ENCODE data around the gene SOX8.
A peak's percentile ranks its signal among the peaks of the same experiment; 100 is the strongest.
"Not testable (repeated sequence)": the region's sequence is repeated elsewhere in the genome, so short reads cannot be mapped to it uniquely, and the experiment has no call there.

Gene SOX8

DNA sequence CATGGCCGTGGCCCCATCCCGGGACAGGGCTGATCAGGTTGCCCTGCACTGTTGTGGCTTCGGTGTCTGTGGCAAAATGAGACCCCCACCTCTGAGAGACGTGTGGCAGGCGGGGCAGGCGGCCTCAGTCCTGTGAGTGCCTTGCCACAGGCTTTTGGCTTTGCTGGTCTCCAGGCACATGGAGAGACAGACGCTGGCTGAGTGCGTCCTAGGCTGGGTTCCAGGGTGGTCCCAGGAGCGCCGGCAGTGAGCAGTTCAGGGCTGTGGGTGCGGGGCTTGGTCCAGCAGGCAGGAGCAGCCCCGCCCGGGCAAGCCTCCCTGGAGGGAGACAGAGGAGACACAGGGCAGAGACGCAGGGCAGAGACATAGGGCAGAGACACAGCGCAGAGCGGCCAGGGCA lies 29.2 kb downstream of the SOX8 start:
- DNase-seq: no peak

DNA sequence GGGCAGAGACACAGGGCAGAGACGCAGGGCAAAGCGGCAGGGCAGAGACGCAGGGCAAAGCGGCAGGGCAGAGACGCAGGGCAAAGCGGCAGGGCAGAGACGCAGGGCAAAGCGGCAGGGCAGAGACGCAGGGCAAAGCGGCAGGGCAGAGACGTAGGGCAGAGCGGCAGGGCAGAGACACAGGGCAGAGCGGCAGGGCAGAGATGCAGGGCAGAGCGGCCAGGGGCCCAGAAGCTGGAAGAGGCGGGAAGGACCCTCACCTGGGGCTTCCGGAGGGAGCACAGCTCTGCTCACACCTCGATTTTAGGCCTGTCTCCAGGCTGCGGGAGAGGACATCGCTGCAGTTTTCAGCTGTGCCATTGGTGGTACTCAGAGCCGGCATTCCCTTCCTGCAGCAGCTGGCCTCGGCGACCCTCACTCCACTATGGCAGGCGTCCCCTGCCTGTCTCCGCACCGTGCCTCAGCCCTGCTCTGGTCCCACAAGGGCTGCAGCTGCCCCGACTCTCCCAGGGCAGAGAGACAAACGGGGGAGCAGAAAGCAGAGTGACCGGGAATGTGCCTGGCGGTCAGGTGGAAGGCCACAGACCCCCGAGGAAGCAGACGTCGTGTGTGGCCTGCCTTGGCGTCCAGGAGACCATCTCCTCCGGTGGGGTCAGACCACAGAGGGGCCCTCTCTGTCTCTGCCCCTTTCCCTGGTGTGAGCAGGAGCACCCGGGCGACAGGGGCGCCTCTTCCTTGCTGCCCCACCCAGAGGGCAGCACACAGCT lies 29.9 kb downstream of the SOX8 start:
- DNase-seq: no peak

- DNase-seq: no peak
Observed at GRCh38 chr16:1012135-1012534, 30.6 kb downstream of the SOX8 start.

GRCh38 chr16:1012722-1013592 lies 31.4 kb downstream of the SOX8 start:
- no peak for DNase-seq

- no peak for DNase-seq
Observed at GRCh38 chr16:1013593-1013900, 32.0 kb downstream of the SOX8 start.

GRCh38 chr16:1014221-1014620 lies 32.7 kb downstream of the SOX8 start:
- DNase-seq: no peak

GRCh38 chr16:1014771-1015495 lies 33.4 kb downstream of the SOX8 start:
- DNase-seq: no peak

GRCh38 chr16:1018447-1019198 lies 37.1 kb downstream of the SOX8 start:
- DNase-seq: no peak

- no peak for DNase-seq
Observed at GRCh38 chr16:1019231-1020090, 37.9 kb downstream of the SOX8 start.

- DNase-seq: no peak
Observed at GRCh38 chr16:1020091-1020399, 38.5 kb downstream of the SOX8 start.

GRCh38 chr16:1020591-1020990 lies 39.0 kb downstream of the SOX8 start:
- DNase-seq: no peak

- no peak for DNase-seq
Observed at GRCh38 chr16:1021553-1022160, 40.1 kb downstream of the SOX8 start.

DNA sequence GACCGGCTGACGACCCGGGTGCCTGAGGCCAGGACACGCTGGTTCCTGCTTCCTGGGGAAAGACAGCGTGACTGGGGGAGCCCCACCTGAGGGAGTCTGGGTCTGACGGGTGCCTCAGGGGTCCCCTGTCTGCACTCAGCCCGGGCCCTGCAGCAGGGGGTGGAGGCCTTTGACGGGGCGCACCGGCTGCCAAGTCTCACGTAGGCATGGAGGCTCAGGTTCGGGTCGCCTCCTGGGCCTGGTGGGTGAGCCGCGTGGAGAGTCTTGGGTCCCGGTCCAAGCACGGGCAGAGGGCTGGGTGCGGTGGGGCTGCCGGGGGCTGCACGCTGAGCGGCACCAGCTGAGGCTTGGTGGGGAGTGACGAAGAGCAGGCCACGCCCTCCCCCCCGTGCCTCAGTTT lies 40.9 kb downstream of the SOX8 start:
- no peak for DNase-seq

DNA sequence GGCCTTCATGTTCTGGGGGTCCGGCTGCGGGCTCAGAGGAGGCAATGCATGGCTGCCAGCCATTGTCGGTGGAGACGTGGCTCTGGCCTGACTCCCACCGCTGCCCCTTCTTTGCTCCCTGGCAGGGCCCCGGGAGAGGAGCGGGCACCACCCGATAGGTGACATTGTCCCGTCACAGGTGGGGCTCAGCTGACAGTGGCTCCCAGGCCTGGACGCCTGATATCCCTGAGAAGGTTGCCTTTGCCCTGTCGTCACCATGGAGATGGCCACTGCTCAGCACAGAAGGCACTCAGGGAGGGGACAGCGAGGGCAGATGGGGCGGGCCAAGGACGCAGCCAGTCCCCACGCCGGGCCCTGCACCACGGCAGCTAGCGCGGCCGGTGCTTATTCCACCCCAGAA lies 42.6 kb downstream of the SOX8 start:
- no peak for DNase-seq

GRCh38 chr16:1025183-1025809 lies 43.7 kb downstream of the SOX8 start:
- DNase-seq: not testable (repeated sequence)

GRCh38 chr16:1026057-1026783 lies 44.6 kb downstream of the SOX8 start:
- peak; percentile 11 for DNase-seq

DNA sequence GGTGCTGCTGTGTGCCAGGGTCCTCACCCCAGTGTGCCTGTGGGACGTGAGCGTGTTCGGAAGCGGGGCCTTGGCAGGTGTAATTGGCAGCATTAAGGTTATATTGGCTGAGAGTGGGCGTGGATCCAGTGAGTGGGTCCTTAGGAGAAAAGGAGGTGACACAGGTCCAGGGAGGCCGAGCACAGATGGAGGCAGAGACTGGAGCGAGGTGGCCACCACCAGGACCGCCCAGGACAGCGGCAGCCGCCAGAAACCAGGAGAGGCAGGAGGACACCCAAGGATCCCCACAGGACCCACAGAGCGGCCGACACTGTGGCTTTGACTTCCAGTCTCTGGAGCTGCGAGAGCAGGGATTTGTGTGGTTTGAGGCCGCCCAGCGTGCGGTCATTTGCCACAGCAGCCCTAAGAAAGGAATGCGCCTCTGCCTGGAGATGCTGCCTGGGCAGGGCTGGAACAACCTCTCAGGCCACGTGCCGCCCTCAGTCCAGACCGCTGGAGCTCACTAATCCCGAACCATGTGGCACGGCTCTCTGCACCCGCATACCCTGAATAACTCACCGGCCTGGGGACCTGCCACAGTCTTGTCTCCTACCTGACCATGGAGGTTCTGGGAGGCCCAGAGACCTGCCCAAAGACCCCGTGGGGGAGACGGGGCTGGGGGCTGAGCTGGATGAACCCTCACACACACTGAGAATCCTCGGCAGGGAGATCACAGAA lies 45.4 kb downstream of the SOX8 start:
- no peak for DNase-seq

DNA sequence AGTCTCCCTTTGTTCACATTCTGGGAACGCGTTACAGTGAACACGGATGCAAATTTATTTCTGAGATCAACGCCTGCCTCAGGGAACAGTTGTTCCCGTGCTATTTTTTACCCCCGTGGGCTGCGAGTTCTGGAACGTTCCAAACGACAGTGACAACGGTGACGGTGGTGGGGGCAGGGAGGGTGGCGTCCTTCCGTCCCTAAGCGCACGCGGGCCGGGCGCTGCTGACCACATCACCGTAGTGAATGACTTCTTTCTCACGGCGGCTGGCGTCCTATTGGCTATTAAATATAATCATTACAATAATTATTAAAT lies 45.9 kb downstream of the SOX8 start:
- DNase-seq: no peak

DNA sequence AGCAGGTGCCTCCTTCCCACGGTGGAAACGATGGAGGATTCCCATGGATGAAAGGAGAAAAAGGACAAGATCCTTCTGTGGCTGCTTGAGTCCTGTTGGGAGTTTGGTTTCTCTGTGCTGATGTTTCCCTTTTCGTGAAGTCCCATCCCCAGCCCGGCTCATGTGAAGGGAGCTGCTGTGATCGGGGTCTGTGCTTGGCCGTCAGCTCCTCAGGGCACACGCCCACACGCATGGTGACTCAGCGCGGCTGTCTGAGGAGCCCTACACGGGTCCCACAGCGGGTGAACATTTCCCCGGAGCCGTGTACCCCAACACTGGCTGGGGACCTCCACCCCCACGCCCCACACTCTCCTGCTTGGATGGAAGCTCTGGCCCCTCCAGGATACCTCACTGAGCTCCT lies 46.5 kb downstream of the SOX8 start:
- no peak for DNase-seq

Data from NCI-H1092 (cell line).